ENCODE measurements around the gene GSK3A.
A peak's percentile ranks its signal among the peaks of the same experiment; 100 is the strongest.

- TF ChIP-seq POLR2AphosphoS5 (IDR thresholded peaks at IDR 0.05; ENCODE audit: low read depth, low read length) (peak; percentile 81), SPI1 (IDR thresholded peaks at IDR 0.05; ENCODE audit: low read depth, low read length) (no peak), POLR2A (IDR thresholded peaks at IDR 0.05; ENCODE audit: low read depth, low read length) (peak; percentile 84), TAF1 (IDR thresholded peaks at IDR 0.05; ENCODE audit: low read depth, low read length) (peak; percentile 81), POU2F2 (IDR thresholded peaks at IDR 0.05; ENCODE audit: low read depth, low read length) (peak; percentile 58; the same call in 1 of the 2 replicates), PAX5 (IDR thresholded peaks at IDR 0.05; ENCODE audit: insufficient read depth, low read length, severe bottlenecking) (no peak)
Observed at GRCh38 chr19:42219812-42220750, 22.3 kb downstream of the GSK3A start, which contains the start of gene ZNF526.

Data from GM12891 (cell line).